Activated effector memory CD4-positive, alpha-beta T cell treated with Interleukin-2 at 50 U/mL for 16 hours (primary cell): ENCODE data around the gene BEAN1.

Experiments used
- DNase-seq: peaks from one replicate; pipeline ENCODE4 v3.0.0-alpha.2; 2020

Gene BEAN1

GRCh38 chr16:66421891-66422290 is 5.2 kb upstream of the BEAN1 start:
- DNase-seq, result no peak

GRCh38 chr16:66422366-66422765 is 4.7 kb upstream of the BEAN1 start:
- no peak for DNase-seq

DNA sequence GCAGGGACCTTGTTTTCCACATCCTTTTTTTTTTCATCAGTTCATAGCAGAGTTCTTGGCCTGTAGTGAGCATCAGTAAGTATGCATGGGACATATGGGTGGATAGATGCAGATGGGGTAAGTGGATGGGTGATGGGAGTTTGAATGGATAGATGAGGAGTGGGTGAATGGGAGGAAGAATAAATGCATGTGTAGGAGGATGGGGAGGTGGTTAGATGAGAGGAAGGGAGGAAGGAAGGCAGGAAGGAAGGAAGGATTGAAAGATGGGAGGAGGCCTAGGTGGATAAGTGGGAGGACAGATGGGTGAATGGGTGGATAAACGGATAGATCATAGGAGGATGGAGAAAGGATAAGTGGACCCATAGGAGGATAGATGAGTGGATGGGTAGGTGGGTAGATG is 3.9 kb upstream of the BEAN1 start:
- DNase-seq, result no peak

GRCh38 chr16:66425651-66426050 is 1.4 kb upstream of the BEAN1 start:
- no peak for DNase-seq

DNA sequence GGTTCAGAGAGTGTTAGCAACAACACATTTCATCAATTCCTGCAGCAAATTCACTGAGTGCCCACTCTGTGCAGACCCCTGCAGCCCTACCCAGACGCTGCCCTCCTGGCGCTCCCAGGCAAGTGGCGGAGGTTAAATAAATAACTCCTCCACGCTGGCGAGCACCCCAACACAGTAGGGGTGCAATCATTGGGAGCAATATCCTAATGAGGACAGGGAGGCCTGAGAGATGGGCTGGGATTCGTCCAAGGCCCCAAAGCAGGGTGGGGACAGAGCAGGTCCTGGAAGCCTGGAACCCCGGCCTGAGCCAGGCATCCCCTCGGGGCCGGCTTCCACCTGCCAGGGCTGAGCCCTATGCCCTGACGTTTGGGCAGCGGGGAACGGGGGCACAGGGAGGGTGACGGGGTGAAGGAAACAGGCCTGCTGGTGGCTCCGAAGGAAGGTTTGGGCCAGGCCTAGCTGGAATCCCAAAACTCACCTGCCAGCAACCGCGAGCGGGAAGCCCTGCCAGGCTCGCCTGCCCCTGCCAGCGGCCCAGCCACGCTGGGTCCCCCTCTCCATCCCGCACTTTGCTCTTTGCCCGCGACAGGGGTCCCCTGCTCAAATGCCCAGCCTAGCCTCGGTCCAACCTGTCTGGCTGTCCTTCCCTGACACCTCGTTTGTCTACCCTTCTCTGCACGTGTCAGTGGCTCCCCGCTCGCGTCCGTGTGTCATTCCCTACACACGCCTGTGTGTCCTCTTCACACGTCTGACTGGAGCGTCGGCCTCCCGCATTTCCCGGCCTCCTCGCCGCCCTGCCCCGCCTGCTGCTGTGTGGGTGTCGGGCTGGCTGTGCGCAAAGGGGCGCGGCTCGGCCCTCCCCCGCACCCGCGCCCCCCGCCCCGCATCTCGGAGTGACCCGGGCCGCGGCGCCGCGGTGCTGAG is 721 bp upstream of the BEAN1 start:
- no peak for DNase-seq

DNA sequence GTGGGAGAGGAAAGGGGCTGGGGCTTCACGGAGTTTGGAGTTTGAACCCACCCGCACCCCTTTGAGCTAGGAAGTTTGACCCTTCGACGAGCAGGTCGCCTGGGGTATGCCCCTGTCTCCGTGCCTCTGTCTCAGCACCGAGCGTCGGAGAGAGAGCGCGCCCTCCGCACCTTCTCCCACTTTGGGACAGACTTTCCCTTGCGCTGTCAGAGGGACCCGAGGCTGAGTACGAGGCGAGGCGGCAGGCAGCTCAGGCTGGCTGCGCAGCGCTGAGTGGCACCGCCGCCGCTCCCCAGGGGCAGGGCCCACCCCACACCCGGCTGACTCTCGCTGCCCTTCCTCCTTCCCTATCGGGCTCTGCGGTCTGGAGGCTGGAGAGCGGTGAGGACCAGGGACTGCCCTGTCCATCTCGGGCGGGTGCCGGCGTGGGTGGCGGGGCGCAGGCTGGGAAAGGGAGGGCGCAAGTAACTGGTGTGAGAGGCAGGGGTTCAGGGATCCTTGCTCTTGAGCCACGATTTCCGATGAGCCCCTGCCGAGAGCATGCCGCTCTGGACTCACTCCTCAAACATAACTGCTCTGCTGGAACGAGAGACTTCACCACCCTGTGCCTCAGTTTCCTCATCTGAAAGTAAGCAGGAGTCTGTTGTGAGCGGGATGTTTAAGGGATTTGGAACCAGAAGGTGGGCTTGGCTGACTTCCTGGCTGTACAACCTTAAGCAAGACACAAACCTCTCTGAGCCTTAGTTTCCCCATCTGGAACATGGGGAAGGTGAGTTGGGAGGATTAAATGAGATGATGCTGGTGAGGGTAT is 981 bp downstream of the BEAN1 start:
- no peak for DNase-seq

DNA sequence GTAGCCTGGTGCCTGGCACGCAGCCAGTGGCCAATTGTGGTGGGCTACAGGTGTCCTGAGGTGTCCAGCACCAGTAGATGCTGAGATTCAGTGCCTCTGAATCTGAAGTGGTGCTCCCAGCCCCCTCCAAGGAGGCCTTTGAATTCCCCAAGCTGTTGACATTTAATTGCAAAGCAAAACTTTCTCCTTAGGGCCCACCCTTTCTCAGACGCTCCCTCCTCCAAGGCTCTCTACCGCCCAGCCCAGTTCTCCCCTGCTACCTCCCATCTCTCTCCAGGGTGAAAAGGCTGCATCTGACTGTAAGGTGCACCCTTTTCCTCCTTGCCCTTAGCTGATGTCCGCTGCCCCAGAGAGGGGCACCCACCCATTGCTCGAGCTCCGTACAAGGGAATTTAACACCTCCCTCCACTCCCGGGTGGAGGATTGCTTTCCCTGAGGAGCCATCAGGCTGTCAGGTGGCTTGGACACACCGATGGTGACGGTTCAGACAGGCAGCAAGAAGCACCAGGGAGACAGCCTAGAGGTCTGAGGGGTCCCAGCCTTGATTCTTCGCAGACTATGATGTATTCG is 1.7 kb downstream of the BEAN1 start:
- no peak for DNase-seq

GRCh38 chr16:66429290-66429962 is 2.3 kb downstream of the BEAN1 start:
- no peak for DNase-seq

DNA sequence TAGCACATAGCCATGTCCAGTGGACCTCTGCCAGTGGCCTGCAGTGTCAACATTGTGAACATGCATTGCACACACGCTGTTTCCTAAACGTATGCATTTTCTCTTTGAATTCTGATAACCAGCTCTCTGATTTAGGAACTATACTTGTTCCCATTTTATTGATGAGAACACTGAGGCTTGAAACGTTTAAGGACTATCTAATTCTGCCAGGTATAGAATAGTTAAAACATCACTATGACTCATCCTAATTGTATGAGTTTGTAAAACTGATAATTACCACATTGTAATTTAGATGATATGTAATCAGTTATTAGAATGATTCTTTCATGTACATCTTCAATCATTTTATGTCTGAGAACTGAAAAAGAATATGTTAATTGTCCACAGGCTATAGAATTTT is 3.1 kb downstream of the BEAN1 start:
- DNase-seq, result no peak

DNA sequence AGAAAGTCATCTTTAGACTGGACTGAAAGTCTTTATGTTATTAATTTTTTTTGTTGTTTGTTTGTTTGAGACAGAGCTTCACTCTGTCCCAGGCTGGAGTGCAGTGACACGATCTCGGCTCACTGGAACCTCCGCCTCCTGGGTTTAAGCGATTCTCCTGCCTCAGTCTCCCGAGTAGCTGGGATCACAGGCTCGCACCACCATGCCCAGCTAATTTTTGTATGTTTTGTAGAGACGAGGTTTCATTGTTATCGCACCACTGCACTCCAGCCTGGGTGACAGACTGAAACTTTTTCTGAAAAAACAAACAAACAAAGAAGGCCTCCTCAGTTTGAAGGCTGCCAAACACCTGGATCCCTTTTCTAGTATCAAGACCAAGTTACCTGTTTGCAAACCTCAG is 4.7 kb downstream of the BEAN1 start:
- DNase-seq, result no peak

DNA sequence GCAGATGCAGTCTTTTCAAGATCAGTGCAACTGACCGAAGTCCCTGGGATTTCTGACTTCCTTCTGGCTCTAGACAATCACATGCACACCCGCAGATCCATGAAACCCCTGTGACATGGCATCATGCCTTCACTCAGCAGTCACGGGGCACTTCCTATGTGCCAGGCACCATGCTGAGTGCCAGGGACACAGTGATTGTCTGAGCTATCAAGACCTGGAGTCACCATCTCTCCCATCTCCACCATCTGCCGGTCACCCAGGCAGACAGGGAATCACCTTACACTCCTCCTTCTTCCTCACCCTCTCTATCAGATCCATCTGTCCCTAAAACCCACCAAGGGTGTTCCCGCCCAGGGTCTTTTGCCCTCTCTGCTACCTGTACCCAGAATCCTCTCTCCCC is 5.3 kb downstream of the BEAN1 start:
- no peak for DNase-seq

GRCh38 chr16:66434619-66435430 is 7.7 kb downstream of the BEAN1 start:
- no peak for DNase-seq

- no peak for DNase-seq
Observed at GRCh38 chr16:66435896-66436295, 8.8 kb downstream of the BEAN1 start.

DNA sequence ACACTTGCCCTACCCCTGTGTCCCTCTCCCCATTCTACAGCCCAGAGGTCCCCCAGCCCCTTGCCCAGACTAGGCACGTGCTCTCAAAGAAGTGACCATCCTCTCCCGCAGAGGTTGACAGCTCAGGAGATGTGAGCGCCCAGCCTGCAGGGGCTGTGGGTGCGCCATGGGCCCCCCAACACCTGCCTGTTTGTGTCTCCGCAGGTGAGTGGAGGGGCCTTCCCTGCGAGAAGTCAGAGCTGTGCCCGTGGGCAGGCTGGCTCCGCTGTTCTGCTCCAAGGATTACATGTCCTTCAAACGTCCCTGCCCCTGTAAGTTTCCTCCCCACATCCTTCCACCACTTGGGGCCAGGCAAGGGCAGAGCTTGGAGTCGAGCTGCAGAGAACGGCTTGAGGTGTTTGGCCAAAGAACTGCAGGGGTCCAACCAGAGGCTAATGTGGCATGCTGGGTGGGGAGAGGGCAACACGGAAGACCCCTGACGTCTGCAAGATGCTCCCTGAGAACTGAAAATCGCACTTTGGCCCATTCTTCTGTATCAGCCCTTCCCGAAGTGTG is 10.4 kb downstream of the BEAN1 start:
- DNase-seq, result no peak

GRCh38 chr16:66438536-66438935 is 11.4 kb downstream of the BEAN1 start:
- DNase-seq, result no peak

GRCh38 chr16:66439051-66439730 is 12.1 kb downstream of the BEAN1 start:
- no peak for DNase-seq

- DNase-seq, result no peak
Observed at GRCh38 chr16:66440271-66440802, 13.2 kb downstream of the BEAN1 start.

DNA sequence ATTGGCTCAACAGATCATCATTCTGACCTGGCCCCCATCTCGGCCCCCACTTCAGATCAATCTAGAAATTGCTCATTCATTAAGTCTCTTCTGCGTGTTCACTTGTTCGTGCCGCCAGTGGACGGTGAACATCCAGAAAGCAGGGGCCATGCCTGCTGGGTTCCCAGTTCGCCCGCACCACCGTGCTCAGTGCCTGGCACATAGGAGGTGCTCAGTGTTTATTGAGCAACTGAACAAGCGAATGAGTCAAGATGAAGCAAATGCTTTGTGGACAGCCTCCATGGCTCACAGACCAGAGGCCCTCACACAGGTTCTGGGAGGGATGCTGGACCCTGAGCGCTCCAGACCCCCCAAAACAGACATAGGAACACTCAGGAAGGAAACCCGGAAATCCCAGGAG is 13.9 kb downstream of the BEAN1 start:
- no peak for DNase-seq

DNA sequence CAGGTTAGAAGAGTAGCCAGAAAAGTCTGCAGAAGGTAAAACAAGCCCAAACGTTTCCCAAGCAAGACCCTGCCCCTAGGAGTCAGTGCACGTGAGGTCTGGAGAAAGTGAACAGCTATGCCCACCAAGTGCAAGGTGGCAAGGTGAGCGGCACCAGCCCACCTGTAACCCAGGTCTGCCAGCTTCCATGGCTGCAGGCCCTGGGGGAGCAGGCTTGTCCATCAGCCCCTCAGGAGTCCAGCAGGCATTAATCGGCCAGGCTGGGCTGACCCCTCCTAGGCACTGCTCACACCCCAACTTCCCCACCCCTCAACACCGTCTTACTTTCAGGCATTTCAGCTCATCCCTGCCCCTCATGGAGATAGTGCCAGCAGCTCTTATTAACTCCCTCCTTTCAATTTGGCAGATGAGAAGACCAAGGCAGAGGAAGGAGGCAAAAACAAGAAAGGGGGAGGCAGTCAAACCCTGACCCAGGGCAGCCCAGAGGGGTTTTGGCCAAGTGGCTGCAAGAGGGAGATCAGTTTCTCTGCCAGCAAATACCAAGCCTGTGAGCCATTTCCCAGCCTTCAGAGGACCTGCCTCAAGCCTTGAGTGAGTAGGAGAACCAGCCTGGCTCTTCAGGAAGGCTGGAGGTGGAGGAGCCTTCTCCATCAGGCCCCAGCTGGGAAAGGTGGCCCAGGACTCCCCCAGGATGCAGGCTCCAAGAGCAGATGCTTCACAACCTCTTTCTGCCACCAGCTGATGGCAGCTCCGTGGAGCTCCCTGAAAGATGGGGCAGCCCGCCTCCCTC is 14.7 kb downstream of the BEAN1 start:
- no peak for DNase-seq
